ENCODE data around the gene TPPP3.
A peak's percentile ranks its signal among the peaks of the same experiment; 100 is the strongest.
"Not testable (repeated sequence)": the region's sequence is repeated elsewhere in the genome, so short reads cannot be mapped to it uniquely, and the experiment has no call there.

Gene TPPP3

DNA sequence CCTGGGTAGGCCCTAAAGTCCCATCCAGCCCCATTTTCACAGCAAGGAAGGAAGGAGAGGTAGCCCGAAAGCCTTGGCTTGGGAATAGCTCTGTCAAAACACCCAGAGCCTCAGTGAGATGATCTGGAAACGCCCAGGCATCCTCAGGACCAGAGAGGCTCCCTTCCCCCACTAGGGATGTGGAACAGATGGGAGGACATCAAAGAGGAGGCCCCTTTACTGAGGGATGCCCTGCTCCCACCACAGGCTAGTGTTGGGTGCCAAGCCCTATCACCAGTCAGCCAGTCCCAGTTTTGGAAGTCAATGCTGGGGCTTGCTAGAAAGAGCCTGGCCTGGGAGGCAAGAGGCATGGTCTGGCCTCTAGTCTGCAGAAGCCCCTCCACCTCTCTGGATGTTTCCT is 4.7 kb downstream of the TPPP3 start:
- DNase-seq, result no peak

DNA sequence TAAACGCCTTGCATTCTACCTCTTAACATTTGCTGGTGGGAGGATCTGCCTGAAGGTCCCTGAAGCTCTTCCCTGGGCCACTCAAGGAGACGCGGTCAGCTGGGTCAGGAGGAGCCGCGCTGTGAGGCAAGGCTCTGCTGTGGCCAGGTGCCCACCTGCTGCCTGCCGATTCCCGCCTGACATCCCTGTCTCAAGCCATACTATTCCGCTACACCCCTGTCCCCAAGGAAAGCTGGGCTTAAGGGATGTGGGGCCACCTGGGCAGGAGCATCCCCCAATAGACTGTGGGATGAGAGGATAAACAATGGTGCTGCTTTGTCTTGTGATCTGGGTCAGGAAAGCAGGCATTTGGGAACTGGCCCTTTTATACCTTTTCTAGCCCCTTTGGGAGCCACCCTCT is 5.1 kb downstream of the TPPP3 start:
- DNase-seq, result no peak

DNA sequence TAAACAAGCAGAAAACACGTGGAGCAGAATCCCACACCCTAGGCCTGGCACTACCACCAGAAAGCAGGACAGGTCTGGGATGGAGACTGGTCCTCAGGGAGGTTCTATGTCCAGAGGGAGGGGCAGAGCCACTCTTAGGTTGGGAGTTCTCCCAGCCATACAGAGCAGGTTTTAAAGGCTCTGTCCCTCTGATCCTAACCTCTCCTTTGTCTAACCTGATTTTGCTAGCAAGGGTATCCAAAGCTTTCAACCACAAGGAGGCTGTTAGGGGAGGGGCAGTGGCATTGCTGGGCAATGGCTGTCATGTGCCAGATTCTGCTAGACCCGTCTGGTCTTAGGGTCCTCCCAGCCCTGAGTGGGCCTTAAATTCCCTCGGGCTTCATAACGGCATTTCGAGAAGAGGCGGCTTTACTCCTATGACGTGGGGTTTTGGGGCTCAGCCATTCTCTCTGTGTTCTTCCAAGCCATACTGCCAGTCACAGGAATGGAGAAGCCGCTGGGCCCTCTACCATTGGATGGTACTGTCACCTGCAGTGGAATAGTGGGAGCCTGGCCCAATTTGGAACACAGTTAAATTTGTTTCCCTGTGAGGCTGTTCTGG is 5.7 kb downstream of the TPPP3 start:
- DNase-seq, result no peak

DNA sequence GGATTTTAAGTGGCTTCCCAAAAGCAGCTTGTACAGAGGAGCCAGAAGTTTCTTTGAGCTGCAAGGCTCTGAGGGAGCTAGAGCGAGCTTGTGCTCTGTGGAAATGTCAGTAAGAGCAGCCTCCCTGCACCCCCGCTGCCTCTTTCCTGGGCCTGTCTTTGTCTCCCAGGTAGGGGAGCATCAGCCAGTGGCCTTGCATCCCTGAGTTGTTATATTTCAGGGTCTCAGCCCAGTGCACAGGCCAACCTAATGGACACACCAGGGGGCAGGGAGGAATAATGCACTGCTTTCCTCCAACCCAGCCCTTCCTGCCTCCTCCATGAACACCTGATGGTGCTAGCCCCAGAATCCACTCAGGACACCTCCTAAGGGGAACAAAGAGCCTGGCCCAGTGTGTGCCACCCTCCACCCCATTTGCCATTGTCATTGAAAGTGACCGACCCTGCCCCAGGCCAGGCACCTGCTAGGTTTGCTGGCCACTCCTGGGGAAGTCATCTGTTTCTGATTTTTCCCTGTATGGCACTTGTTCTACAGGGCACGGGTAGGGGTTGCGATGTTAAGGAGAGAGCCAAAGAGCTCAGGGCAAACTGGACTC is 6.3 kb downstream of the TPPP3 start:
- no peak for DNase-seq

DNA sequence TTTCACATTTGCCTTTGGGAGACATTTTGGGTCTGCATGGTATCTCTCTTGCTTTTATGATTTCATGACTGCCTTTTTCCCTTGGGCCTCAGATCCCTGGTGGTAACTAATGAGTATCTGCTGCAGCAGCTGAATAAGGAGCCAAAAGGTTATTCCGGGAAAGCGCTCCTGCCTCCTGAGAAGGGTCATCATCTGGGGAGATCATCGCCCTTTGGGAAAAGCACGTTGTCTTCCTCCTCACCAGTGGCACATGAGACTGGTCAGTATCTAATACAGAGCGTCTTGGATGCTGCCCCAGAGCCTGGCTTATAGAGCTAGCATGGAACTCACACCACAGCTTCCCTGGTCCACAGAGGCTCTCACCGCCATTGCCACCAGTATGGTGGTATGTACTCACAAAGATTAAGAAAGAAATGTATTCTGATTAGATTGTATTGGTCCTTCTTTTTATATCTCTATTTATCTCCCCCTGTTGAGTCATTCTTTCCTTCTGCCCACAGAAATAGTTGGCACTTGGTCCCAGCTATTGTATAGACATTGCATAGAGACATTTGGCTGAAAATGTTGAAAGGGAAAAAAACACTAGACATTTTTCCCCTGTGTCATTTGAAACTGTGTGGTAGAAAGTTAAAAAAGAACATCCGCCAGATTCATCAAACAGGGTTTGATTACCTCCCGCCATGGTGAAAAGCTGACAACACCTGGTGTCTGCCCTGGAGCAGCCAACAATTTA is 8.4 kb downstream of the TPPP3 start:
- no peak for DNase-seq

DNA sequence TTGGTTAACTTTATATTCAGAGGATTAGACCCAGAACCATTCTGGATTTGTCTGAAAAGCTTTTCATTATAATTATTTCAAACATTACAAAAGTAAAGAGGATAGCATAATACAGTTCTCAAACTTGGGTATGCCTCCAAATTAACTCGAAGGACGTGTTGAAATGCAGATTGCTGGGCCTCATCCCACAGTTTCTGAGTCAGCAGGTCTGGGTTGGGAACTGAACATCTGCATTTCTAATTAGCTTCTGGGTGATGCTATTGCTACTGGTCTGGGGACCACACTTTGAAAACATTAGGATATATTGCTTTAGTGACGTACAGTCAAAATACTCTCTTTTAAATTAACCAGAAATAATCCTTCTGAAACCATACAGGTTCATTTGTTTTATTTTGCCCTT is 10.0 kb downstream of the TPPP3 start:
- DNase-seq, result no peak

DNA sequence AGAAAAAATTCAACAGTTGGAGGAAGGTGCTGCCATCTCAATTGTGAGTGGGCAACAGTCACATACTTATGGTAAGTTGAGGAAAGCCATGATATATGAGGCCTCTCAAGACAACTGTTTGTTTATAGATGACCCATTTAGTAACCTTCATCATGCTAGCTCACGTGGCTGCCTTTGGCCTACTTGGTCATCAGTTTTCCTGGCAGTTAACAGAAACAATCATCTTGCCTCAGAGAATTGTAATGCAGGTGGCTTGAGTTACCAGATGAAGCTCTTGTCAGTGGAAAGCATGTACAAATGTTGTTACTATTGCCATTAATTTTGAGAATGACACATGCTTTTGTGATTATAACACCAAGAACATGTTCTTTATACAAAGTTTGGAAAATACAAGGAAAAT is 14.7 kb downstream of the TPPP3 start:
- no peak for DNase-seq

DNA sequence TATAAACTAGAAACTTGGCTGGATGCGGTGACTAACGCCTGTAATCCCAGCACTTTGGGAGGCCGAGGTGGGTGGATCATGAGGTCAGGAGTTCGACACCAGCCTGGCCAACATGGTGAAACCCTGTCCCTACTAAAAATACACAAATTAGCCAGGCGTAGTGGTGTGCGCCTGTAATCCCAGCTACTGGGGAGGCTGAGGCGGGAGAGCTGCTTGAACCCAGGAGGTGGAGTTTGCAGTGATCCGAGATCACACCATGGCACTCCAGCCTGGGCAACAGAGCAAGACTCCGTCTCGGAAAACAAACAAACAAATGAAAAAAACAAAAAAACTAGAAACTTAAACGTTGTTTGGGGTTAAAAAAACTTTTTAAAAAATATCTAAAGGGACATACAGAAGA is 17.3 kb downstream of the TPPP3 start:
- not testable (repeated sequence) for DNase-seq

DNA sequence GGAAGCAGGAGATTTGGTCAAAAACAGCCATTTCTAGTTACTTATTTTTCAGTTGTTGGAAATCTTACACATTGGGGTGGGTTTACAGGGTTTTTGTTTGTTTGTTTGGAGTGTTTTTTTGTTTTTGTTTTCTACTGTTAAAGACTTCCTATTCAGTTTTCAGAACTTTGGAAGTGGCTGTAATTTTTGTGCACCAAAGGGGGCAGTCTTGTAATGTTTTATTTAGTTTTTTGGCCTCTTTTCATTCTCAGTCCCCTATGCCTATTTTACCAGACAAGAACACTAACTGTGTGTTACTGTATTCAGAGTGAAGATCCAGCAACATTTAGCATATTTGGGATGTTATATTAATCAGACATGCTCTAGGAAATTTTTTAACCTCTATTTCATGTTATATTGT is 20.6 kb downstream of the TPPP3 start:
- DNase-seq, result no peak

DNA sequence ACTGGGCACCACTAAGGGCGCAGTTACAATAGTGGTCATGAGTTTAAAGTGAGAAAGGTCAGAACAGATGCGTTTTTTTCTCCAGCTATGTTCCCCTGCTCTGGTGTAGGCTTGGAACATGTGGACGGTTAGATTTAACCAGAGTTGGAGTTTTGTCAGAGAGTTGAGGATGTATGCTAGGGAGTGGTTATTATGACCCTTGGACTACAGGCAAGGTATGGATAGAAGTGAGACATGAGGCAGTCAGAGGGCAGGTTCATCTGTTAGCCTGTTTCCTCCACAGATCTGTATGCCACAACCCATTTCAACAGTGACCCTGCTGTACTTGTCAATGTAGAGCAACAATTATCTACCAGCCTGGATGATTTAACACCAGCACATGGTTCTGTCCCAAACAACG is 22.6 kb downstream of the TPPP3 start:
- no peak for DNase-seq

DNA sequence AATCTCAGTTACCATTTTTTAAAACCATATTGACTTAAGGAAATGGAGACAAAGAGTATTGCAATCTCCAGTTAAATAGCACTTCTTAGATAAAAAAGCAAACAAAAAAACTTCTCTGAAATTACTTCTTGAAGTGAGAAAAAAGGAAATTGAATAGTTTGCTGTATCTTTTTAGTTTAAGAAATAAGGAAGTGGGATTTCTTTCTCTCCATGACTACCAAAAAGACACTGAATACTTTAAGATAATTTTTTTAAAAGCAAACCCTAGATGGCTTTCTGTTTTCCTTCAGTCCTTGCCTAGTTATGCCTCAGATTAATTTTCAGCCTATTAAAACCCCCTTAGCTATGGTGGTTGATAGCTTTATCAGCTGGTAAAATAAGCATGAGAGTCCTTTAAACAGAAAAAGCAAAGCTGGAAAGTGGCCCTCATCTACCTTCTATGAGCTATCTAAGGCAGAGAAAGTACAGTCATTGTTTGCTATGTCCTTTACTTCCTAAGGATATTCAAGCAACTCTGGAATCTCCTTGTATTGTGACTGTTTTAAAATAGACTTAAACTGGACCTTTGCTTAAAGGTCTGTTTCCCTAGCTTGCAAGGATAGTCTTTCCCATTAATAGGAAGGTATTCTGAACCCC is 28.6 kb downstream of the TPPP3 start:
- DNase-seq, result no peak

DNA sequence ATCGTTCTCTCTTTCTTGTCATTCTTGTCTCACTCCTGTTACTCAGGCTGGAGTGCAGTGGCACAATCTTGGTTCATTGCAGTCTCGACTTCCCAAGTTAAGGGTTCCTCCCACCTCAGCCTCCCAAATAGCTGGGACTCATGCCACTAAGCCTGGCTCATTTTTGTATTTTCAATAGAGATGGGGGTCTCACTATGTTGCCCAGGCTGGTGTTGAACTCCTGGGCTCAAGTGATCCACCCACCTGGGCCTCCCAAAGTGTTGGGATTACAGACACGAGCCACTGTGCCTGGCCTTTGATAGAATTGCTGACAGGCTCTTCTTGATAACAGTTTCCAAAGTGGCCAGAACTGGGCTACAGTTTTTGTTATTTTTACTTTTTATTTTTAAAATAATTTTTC is 32.3 kb downstream of the TPPP3 start:
- no peak for DNase-seq

DNA sequence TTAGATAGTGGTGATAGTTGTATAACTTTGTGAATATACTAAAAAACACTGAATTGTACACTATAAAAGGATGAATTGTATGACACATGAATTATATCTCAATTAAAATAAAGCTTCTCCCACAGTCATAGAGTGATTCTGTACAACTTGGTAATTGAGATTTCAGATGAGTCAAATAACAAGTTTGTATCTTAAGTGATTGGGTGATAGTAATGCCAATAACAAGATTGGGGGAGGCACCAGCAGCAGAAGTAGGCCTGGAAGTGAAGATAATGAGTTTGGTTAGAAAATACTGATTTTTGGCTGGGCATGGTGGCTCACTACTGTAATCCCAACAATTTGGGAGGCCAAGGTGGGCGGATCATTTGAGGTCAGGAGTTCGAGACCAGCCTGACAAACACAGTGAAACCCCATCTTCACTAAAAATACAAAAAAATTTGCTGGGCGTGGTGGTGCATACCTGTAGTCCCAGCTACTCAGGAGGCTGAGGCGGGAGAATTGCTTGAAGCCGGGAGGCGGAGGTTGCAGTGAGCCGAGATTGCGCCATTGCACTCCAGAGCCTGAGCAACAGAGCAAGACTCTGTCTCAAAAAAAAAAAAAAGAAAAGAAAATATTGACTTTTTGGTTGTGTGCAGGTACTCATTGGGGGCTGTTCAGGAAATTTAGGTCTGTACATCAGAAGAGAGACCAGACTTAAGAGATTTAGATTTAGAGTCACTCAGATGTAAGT is 33.6 kb downstream of the TPPP3 start:
- not testable (repeated sequence) for DNase-seq

DNA sequence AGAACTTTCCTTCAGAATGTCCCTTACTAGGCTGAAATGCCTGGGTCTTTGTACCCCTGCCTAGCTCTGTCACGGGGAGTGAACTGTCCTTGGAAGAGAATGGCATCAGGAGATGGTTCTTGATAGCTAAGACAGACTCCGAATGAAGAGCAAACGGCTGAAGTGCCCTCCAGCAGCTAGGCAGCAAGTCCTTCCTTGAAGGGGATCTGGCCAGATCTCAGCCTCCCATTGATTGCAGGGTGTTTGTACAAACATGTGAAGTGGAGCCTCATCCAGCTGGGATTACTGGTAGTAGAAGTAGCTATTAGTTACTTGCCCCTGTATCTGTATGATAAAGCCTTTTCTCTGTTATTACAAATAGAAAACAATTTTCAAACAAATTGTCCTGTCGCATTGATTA is 35.7 kb downstream of the TPPP3 start:
- no peak for DNase-seq

DNA sequence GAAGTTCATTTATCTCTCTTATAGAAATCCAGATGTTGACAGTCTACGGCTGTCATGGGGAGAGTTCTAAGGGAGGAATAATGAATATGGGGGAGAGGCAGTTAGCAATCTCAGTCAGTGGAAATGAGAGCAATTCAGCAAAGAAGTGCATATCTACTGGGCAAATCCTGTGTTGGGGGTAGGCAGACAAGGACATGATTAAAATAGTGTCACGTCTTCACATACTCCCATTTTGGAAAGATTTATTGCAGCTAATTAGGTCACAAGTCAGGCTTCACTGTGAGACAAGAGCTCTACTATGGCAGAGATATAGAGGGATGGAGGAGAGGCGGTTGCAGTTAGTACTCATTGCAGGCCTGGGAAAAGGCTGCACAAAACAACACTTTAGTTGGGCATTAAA is 36.9 kb downstream of the TPPP3 start:
- no peak for DNase-seq

DNA sequence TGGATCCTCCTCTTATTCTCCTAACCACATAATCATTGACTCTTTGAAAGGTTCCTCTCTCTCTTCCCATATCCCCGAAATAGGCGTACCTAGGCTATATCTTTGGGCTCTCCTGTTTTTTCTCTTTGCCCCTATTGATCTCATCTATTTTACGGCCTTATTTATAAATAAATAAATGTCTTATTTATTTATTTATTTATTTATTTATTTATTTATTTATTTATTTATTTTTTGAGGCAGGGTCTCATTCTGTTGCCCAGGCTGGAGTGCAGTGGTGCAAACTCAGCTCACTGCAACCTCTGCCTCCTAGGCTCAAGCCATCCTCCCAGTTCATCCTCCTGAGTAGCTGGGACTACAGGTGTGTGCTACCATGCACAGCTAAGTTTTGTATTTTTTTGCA is 40.8 kb downstream of the TPPP3 start:
- not testable (repeated sequence) for DNase-seq

DNA sequence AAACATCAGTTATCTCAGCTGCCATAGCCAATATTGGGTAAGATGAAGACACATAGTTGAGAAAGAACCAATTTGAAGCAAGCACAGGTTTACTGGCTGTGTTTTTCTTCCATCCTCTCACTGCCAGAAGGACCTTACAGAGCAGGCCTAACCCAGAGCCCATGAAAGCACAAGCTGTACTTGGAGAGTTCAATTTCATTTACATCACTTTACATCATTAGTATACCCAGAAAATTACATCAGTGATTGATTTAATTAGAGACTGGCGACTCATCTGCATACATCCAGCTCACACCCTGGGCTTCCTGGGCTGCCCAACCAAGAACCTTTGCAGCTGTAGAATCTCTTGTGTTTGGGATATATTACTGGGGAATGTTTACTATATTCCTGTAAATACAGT is 43.0 kb downstream of the TPPP3 start:
- no peak for DNase-seq

DNA sequence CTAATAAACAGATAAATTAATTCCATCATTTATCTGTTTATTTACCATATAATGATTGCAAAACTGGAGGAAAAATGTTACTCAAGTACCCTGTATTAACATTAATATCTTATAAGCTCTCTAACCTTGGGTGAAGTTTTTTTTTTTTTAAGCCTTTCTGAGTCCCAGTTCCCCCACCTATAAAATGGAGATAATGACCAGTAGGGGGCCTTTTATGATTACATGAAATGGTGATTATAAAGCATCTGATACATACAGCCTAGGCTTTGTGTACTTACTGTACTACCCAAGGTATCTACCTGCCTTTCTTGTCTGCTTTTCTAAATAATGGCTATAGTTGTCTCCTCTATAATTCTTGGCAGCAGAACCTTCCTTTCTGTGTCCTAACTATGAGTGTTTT is 44.1 kb downstream of the TPPP3 start:
- peak; percentile 7 for DNase-seq

DNA sequence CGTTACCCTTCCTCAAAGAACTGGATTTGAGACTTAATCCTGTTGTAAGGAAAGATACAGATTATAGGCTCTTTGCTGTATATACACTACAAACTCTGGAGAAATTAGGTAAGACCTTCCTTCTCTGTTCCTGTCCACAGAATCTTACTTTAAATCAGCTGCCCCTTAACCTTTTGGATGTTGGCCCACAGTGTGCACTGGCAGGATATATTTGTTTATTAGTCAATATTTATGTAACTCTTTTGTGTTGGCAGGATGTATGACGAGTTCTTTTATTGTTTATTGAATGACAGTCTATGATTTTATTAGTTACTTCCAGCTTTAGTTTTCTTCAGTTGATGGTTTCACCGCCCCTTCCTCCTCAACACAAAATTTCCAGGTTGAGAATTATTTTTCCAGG is 47.0 kb downstream of the TPPP3 start:
- no peak for DNase-seq

DNA sequence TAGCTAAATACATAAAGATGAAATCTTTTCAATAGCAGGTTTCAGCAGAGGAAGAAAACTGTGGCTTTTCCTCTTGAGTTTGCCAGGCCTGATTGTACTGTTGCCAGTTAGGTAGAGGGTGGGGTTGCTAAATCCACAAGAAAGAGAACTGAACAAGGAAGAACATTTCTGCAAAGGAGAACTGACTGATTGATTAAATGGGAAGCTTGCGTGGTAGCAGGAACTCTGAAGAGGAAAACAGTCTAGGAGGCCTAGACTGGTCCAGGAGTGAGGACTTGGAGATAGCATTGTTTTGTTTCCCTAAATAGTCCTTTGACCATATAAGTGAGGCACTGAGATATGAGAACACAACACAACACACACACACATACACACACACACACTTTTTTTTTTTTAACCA is 47.9 kb downstream of the TPPP3 start:
- no peak for DNase-seq

DNA sequence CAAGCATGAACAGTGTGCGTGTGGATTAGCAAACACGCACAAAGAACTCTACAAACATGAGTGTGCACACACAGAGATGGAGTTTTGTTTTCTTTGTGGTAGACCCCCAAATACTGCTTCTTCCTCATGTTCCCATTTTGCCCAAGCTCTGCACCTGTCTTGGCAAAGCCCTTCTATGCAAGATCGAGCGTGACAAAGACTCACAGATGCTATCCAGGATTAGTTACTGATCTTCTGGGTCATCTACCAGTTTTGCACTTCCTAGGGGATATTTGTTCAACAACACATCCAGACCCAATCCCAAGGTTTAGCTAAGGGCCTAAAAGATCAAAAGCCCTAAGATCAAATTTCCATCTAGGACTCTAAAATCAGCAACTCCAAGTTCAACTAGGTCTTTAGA is 50.7 kb downstream of the TPPP3 start:
- DNase-seq, result no peak

DNA sequence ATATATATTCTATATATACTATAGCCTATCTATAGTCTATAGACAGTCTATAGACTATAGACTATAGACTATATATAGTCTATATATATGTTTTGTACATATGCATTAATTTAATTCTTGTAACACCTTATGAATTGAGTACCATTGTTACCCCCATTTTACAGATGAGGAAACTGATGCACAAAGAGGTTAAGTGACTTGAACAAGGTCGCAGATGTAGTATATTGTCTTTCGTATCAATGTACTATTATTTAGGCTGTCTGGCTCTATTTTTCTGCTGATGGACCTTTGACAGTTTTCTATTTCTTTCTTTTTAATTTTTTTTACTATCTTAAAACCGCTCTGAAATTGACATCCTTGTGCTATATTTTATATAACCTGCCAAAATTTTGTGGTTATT is 52.0 kb downstream of the TPPP3 start:
- no peak for DNase-seq

All from NCI-H524 treated with DMSO at 0.1 percent for 48 hours (cell line).